AG04449 (cell line): Measurements from ENCODE around the gene HUS1B.
A peak's percentile ranks its signal among the peaks of the same experiment; 100 is the strongest.

ENCODE experiments used
- CTCF ChIA-PET: fragments of 350-600 bp; formaldehyde crosslinking; extraction: SDS; loops from one replicate; lab custom pipeline; 2021; ENCODE audit warnings: antibody characterized with exemption; lab: Yijun Ruan, JAX
- POLR2A ChIA-PET: fragments of 400-600, 350-600 bp; formaldehyde crosslinking; extraction: SDS; loops from one replicate; lab custom pipeline; 2020; ENCODE audit warnings: antibody characterized with exemption, inconsistent platforms; lab: Yijun Ruan, JAX
- DNase-seq: peaks from one replicate; pipeline ENCODE4 v3.0.0-alpha.2; 2010; ENCODE audit warnings: low read depth, low spot score
- H3K4me3 ChIP-seq: 2 replicates; pipeline ENCODE4 v1.5.1; 2011; ENCODE audit warnings: low read depth, mild to moderate bottlenecking, control low read depth, low read length
- TF ChIP-seq, protein P1 (sequence below): IDR thresholded peaks from one replicate; pipeline ENCODE4 v1.5.1; 2011; ENCODE audit warnings: mild to moderate bottlenecking, moderate library complexity, low read length, control low read depth, inconsistent platforms; ENCODE audit not compliant: insufficient read depth; ENCODE audit errors: missing control alignments

HUS1B gene

DNA sequence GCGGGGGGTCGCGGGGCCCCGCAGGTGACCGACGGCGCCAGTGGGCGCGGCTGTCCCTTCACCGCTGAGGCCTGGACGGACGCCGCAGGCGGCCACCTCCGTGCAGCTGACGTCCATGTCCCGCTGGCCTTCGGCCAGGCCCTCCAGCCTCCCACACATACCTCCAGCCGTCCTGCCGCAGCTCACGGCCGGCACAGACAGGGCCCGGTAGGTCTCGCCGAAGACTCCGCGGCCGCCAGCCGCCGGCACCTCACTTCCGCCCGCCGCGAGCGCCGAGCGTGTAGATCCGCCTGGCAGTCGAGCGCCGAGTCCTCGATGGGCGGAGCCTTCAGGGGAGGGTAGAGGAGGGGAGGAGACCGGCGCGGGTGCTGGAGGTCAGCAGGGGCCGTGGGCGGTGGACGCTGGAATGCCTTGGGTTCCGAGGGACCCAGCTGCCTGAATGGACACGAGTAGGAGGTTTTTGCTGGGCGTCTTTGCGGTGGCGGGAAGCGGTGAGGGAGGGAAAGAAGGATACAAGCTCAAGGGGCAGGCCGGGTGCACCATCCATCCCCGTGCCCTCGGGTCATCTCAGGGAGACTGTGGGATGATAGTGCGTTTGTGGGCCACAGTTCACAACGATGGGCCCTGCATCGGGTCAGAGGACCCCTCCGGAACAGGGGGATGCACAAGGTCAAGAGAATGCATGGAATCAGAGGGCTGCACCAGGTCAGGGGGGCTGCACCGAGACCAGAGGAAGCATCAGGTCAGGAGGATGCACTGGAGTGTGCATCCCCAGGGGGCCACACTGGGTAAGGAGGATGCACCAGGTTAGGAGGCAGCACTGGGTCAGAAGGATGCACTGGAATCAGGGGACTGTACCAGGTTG is 36.2 kb upstream of the HUS1B start, which contains the start of gene EXOC2:
EXOC2 (minus strand) TSS at position 282 of the 865 bp plus-strand sequence. CDS start 55,321 bp downstream, outside the sequence.
- TF ChIP-seq, protein P1, sequence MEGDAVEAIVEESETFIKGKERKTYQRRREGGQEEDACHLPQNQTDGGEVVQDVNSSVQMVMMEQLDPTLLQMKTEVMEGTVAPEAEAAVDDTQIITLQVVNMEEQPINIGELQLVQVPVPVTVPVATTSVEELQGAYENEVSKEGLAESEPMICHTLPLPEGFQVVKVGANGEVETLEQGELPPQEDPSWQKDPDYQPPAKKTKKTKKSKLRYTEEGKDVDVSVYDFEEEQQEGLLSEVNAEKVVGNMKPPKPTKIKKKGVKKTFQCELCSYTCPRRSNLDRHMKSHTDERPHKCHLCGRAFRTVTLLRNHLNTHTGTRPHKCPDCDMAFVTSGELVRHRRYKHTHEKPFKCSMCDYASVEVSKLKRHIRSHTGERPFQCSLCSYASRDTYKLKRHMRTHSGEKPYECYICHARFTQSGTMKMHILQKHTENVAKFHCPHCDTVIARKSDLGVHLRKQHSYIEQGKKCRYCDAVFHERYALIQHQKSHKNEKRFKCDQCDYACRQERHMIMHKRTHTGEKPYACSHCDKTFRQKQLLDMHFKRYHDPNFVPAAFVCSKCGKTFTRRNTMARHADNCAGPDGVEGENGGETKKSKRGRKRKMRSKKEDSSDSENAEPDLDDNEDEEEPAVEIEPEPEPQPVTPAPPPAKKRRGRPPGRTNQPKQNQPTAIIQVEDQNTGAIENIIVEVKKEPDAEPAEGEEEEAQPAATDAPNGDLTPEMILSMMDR = no peak
- H3K4me3 ChIP-seq = peak within 1 kb of the TSS; percentile 98
- DNase-seq = no peak
- CTCF ChIA-PET = interaction anchor here (0.7 to 1.8 kb wide), 3 partner anchors 10 to 71 kb away, joined by 3 to 5 read pairs (median 5); no protein-coding TSS in a partner anchor
- POLR2A ChIA-PET = interaction anchor here (0.6 kb wide), 1 partner anchor 14 kb away, joined by 3 read pairs; no protein-coding TSS in a partner anchor

DNA sequence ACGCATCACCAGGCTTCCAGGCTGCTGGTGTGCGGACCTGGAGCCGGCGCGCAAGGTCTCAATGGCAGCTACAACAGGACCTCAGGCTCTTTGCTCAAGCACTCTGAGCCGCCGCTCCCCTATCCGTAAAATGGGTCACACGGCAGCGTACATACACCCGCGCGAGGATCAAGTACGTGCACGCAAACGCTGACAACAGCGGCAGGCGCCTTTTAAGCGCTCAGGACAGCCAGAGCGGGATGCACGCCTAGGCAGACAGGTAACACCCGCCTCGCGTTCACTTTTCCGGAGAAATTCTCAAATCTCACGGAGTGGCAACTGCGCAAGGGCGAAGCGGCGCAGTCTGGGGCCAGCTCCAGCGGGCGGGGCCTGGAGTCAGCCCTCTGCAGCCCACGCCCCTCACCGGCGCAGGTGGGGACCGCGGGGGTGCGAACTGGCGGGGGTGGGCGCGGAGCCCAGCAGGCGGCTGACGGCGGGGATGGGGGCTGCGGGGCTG is 35.5 kb upstream of the HUS1B start:
- POLR2A ChIA-PET = interaction anchor here (0.6 kb wide), 1 partner anchor 15 kb away, joined by 3 read pairs; no protein-coding TSS in a partner anchor
- no peak for DNase-seq

DNA sequence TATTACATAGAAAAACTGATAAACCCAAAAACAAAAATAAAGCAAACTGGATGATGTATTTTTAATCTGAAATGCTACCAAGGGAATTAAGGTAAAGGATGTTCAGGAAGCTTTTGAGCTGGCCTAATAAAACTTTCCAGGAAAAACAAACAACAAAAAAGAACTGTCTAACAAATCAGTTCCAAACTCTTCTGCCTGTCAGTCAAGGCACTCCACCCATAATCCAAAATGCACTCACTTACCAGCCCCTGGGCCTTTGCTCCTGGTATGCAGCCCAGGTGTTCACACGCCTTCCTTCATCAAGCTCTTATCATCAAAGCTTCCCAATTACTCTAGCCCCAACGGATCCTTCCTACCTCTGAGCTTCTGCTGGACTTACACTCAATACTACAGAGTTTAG is 32.3 kb upstream of the HUS1B start:
- H3K4me3 ChIP-seq = no peak overlapping the region
- no peak for DNase-seq
- ChIA-PET POLR2A (no interaction called here), CTCF (interaction anchor here (1.2 to 1.4 kb wide), 2 partner anchors 12 to 33 kb away, joined by 3 to 5 read pairs; no protein-coding TSS in a partner anchor)
- TF ChIP-seq, protein P1 = no peak

More for the DNA sequence above, 35.5 kb upstream of the HUS1B start:
- TF ChIP-seq, protein P1 = no peak
- CTCF ChIA-PET = interaction anchor here (0.7 to 1.8 kb wide), 3 partner anchors 9 to 71 kb away, joined by 3 to 5 read pairs (median 5); no protein-coding TSS in a partner anchor
- H3K4me3 ChIP-seq = peak overlapping the region; percentile 98

DNA sequence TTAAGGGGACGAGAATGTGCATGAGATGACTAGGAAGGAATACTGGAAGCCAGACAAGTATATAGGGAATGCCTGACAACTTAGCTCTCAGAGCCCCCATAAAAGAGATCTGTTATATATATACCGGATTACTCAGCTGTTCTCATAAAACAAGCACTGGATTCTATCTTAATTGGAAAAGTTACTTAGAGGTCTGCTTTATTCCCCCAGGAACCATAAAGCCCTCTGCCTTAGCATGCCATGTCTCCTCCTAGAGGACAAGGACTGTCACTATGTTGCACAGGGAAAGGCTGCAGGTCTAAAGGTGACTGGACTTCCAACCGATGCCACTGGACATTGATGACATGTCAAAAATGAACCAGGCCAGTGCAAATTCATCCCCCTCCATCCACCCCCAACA is 29.6 kb upstream of the HUS1B start:
- ChIA-PET POLR2A (no interaction called here), CTCF (interaction anchor here (0.8 kb wide), 1 partner anchor 10 kb away, joined by 4 read pairs; no protein-coding TSS in a partner anchor)
- no peak for DNase-seq
- TF ChIP-seq, protein P1 = peak; percentile 49
- H3K4me3 ChIP-seq = no peak overlapping the region

DNA sequence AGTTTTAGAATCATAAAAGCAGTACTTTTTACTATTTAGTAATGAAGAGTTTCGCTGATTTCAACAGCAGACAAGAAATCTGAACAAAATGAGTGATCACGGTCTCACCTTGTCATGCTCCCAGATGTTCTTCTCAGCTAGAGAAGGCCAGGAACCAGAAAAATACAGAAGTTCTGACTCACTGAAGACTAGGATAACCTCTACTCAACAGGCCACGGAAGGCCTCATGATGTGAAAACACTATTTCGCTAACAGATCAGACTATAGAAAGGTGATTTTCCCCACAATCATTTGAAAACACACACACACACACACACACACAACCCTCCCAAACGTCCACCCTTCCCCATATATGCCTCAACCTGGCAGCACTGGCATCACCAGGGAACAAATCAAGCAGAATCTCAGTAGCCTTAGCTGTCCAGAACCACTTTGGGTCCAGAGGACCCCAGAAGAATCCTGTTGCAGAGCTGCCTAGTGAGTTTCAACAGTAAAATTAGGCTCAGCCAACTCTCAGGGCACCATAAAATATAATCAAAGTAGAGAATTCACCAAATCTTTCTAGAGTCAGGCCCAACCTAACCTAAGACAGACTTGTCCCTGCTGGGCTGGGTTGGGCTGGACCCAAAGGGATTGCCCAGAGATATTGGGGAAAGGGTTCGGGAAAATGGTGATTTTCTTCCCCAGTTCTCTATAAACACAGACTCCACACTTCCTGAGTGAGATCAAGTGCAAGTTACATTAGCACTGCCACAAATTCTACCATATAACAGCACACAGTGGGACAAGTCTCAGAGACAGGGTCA is 28.1 kb upstream of the HUS1B start:
- POLR2A ChIA-PET = no interaction called here
- no peak for DNase-seq

More for the DNA sequence above, 28.1 kb upstream of the HUS1B start:
- H3K4me3 ChIP-seq = no peak overlapping the region
- CTCF ChIA-PET = interaction anchor here (2.4 kb wide), 1 partner anchor 91 kb away, joined by 11 read pairs; no protein-coding TSS in a partner anchor
- TF ChIP-seq, protein P1 = no peak
